LNCAP (cell line): ENCODE data around the gene LRRC72.

Experiments used
- CTCF ChIP-seq: fragments of 450-650 bp; IDR thresholded peaks from 2 replicates; pipeline ENCODE4 v1.5.1; 2017; ENCODE audit warnings: mild to moderate bottlenecking

Gene LRRC72

GRCh38 chr7:16554518-16555236, 28.1 kb downstream of the LRRC72 start:
- no peak for TF ChIP-seq CTCF

- TF ChIP-seq CTCF: no peak
These were observed 29.7 kb downstream of the LRRC72 start for GRCh38 chr7:16556359-16556758.

- no peak for TF ChIP-seq CTCF
These were observed 32.2 kb downstream of the LRRC72 start for GRCh38 chr7:16558761-16559302.

- TF ChIP-seq CTCF: no peak
These were observed 33.0 kb downstream of the LRRC72 start for GRCh38 chr7:16559497-16560179.

GRCh38 chr7:16561943-16562342, 35.3 kb downstream of the LRRC72 start:
- TF ChIP-seq CTCF: no peak

GRCh38 chr7:16562456-16563220, 36.0 kb downstream of the LRRC72 start:
- no peak for TF ChIP-seq CTCF

- TF ChIP-seq CTCF: no peak
These were observed 36.8 kb downstream of the LRRC72 start for GRCh38 chr7:16563281-16564022.
